ENCODE results near the gene DDX41.

The DDX41 gene

DNA sequence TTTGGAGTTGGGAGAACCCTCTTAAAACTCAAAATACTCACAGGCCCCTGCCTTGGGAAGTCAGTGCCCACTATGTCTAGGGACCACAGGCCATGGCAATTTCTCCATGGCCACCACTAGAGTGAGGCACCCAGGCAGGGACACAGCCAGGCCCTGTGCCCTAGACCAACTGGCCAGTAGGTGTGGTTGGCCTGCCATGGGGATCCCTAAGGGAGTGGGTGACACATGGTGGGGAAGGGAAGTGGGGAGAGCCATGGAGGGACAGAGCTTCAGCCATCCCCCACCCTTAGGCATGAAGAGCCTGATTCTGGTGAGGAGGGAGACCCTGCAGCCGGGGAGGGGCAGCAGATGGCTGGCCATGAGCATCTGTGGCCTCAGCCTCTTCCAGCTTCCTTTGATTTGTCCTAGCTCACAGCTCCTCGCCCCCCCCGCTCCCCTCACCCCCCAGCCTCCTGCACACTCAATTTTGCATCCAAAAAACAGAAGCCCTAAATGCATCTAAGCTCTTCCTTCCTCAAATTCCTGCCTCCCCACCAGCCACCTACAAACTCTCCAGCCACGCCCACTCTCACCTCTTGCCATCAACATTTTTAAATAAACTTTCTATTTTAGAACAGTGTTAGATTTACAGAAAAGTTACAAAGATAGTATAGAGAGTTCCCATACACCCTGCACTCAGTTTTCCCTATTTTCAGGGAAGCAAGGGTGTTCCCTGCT, 41.8 kb downstream of the DDX41 start:
- Mint-ChIP-seq H3K36me3 (ENCODE audit: low read depth) (peaks cover 13% of the 10 kb centered on the region), H3K4me3 (peak overlapping the region; percentile 90 to 93 (median 92)), H3K4me1 (peaks cover 66% of the 10 kb centered on the region), H3K27ac (peak overlapping the region; percentile 85 to 93 (median 92)), H3K9me3 (no peaks in the 10 kb centered on the region), H3K27me3 (ENCODE audit: low read depth) (peaks cover 3% of the 10 kb centered on the region)
- TF ChIP-seq CTCF (IDR thresholded peaks at IDR 0.05; ENCODE audit: unreplicated experiment in 3 of 3): no peak

DNA sequence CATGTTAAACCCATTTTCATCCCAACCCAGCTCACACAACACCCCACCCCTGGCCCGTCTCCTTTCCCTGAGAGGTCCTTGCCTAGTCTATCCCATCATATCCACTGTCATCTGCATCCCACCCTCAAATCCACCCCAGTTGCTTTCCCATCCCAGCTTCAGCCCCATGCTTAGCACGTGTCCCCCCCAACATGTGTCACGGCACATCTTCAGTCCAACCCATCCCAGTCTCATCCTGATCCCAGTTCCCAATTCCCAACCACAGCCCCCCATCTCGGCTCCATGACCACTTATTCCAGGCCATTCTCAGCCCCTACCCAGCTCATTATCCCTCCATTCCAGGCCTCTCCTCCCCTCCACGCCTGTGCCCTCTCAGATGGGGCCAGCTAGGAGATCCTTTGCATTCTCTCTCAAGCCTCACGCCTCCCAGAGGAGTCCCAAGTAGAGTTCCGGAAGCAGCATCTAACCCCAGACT, 42.7 kb downstream of the DDX41 start:
- Mint-ChIP-seq H3K27me3 (ENCODE audit: low read depth) (peaks cover 3% of the 10 kb centered on the region), H3K27ac (peak overlapping the region; percentile 85 to 93 (median 92)), H3K4me1 (peaks cover 60% of the 10 kb centered on the region), H3K4me3 (peak overlapping the region; percentile 90 to 93 (median 92)), H3K36me3 (ENCODE audit: low read depth) (peaks cover 17% of the 10 kb centered on the region), H3K9me3 (no peaks in the 10 kb centered on the region)
- TF ChIP-seq CTCF (IDR thresholded peaks at IDR 0.05; ENCODE audit: unreplicated experiment in 3 of 3): no peak

- Mint-ChIP-seq H3K36me3 (ENCODE audit: low read depth) (peaks cover 22% of the 10 kb centered on the region), H3K27me3 (ENCODE audit: low read depth) (peaks cover 3% of the 10 kb centered on the region), H3K9me3 (no peaks in the 10 kb centered on the region), H3K4me1 (peaks cover 55% of the 10 kb centered on the region), H3K4me3 (peak within 1 kb of the TSS; percentile 90 to 93 (median 92)), H3K27ac (peak within 1 kb of the TSS; percentile 85 to 93 (median 92))
- TF ChIP-seq CTCF (IDR thresholded peaks at IDR 0.05; ENCODE audit: unreplicated experiment in 3 of 3): no peak
These were observed 43.2 kb downstream of the DDX41 start, which contains the start of gene DBN1 for GRCh38 chr5:177473443-177474001. Gene DBN1 (minus strand): TSS chr5:177473634. CDS start chr5:177473521, 113 bp downstream.

GRCh38 chr5:177472460-177473442, 44.0 kb downstream of the DDX41 start:
- Mint-ChIP-seq H3K36me3 (ENCODE audit: low read depth) (peaks cover 29% of the 10 kb centered on the region), H3K27me3 (ENCODE audit: low read depth) (peaks cover under 1% of the 10 kb centered on the region)

More at GRCh38 chr5:177472460-177473442, 44.0 kb downstream of the DDX41 start:
- H3K27ac Mint-ChIP-seq: peak overlapping the region; percentile 40 to 87 (median 83)
- no peak for TF ChIP-seq CTCF (IDR thresholded peaks at IDR 0.05; ENCODE audit: unreplicated experiment in 3 of 3)
- H3K4me1 Mint-ChIP-seq: peaks cover 50% of the 10 kb centered on the region
- H3K9me3 Mint-ChIP-seq: no peaks in the 10 kb centered on the region
- peak overlapping the region; percentile 85 to 89 (median 89) for H3K4me3 Mint-ChIP-seq
